ENCODE data around the gene SLIT3. TPM values are rescaled to one million over a fixed set of nuclear protein-coding genes. Genes with fewer than 3 reads are reported as not detected.

Gene SLIT3
- total RNA-seq, 1 experiment from 2014 or later = not detected

GRCh38 chr5:169288066-169288930, 12.6 kb downstream of the SLIT3 start:
- no peaks in the 10 kb centered on the region for H4K20me1 ChIP-seq (ENCODE audit: insufficient read depth)
- H3K9me3 ChIP-seq (ENCODE audit: insufficient read depth, low read depth) = no peaks in the 10 kb centered on the region; the same call in 1 of the 2 replicates
- H3K27me3 ChIP-seq (ENCODE audit: insufficient read depth, low read depth) = peaks cover 79% of the 10 kb centered on the region
- TF ChIP-seq CTCF (conservative IDR thresholded peaks at IDR 0.05) (no peak), EZH2 (IDR thresholded peaks at IDR 0.05; ENCODE audit: low read depth) (no peak)
- CTCF ChIA-PET = no interaction called here
- POLR2A ChIA-PET (ENCODE audit: unreplicated experiment) = no interaction called here
- intact Hi-C loops (cut with micrococcal nuclease; ENCODE audit: unreplicated experiment) = no loop called here
- no TSS peak for BruUV-seq (replicated peaks)
- no peaks in the 10 kb centered on the region for H3K9me2 ChIP-seq (ENCODE audit: insufficient read depth)
- H3K4me2 ChIP-seq = no peak overlapping the region
- H3K27ac ChIP-seq = no peak overlapping the region
- H3K79me2 ChIP-seq (ENCODE audit: low read depth) = no peaks in the 10 kb centered on the region
- H2AFZ ChIP-seq = no peak overlapping the region
- no peak for DNase-seq
- no peaks in the 10 kb centered on the region for H3F3A ChIP-seq (ENCODE audit: insufficient read depth, low read depth)
- H3K36me3 ChIP-seq (ENCODE audit: low read depth) = no peaks in the 10 kb centered on the region
- no peaks in the 10 kb centered on the region for H3K4me1 ChIP-seq (replicated peaks; ENCODE audit: insufficient read depth)
- no peak overlapping the region for H3K4me3 ChIP-seq

- CTCF ChIA-PET = no interaction called here
- TF ChIP-seq CTCF (conservative IDR thresholded peaks at IDR 0.05) (no peak), EZH2 (IDR thresholded peaks at IDR 0.05; ENCODE audit: low read depth) (no peak)
- H3K79me2 ChIP-seq (ENCODE audit: low read depth) = no peaks in the 10 kb centered on the region
Observed at GRCh38 chr5:169287529-169287928, 13.4 kb downstream of the SLIT3 start.

GRCh38 chr5:169286572-169287300, 14.2 kb downstream of the SLIT3 start:
- ChIA-PET POLR2A (ENCODE audit: unreplicated experiment) (no interaction called here), CTCF (no interaction called here)
- no peaks in the 10 kb centered on the region for H3K79me2 ChIP-seq (ENCODE audit: low read depth)

More at GRCh38 chr5:169287529-169287928, 13.4 kb downstream of the SLIT3 start:
- POLR2A ChIA-PET (ENCODE audit: unreplicated experiment) = no interaction called here
- DNase-seq = no peak
- Histone ChIP-seq H3K27me3 (ENCODE audit: insufficient read depth, low read depth) (peaks cover 79% of the 10 kb centered on the region), H3K9me3 (ENCODE audit: insufficient read depth, low read depth) (no peaks in the 10 kb centered on the region; the same call in 1 of the 2 replicates), H3K4me1 (replicated peaks; ENCODE audit: insufficient read depth) (no peaks in the 10 kb centered on the region), H4K20me1 (ENCODE audit: insufficient read depth) (no peaks in the 10 kb centered on the region), H3K27ac (no peak overlapping the region), H3F3A (ENCODE audit: insufficient read depth, low read depth) (no peaks in the 10 kb centered on the region), H3K4me2 (no peak overlapping the region), H3K4me3 (no peak overlapping the region), H2AFZ (no peak overlapping the region), H3K9me2 (ENCODE audit: insufficient read depth) (no peaks in the 10 kb centered on the region), H3K36me3 (ENCODE audit: low read depth) (no peaks in the 10 kb centered on the region)
- intact Hi-C loops (cut with micrococcal nuclease; ENCODE audit: unreplicated experiment) = no loop called here
- BruUV-seq (replicated peaks) = no TSS peak

More at GRCh38 chr5:169286572-169287300, 14.2 kb downstream of the SLIT3 start:
- no peak overlapping the region for H3K4me3 ChIP-seq
- no TSS peak for BruUV-seq (replicated peaks)
- no peak overlapping the region for H3K27ac ChIP-seq
- intact Hi-C loops (cut with micrococcal nuclease; ENCODE audit: unreplicated experiment) = no loop called here
- H4K20me1 ChIP-seq (ENCODE audit: insufficient read depth) = no peaks in the 10 kb centered on the region
- no peaks in the 10 kb centered on the region for H3K36me3 ChIP-seq (ENCODE audit: low read depth)
- H3K27me3 ChIP-seq (ENCODE audit: insufficient read depth, low read depth) = peaks cover 79% of the 10 kb centered on the region
- no peak overlapping the region for H3K4me2 ChIP-seq
- H3K4me1 ChIP-seq (replicated peaks; ENCODE audit: insufficient read depth) = no peaks in the 10 kb centered on the region
- no peaks in the 10 kb centered on the region; the same call in 1 of the 2 replicates for H3K9me3 ChIP-seq (ENCODE audit: insufficient read depth, low read depth)
- H3F3A ChIP-seq (ENCODE audit: insufficient read depth, low read depth) = no peaks in the 10 kb centered on the region
- no peak for DNase-seq
- no peaks in the 10 kb centered on the region for H3K9me2 ChIP-seq (ENCODE audit: insufficient read depth)
- no peak overlapping the region for H2AFZ ChIP-seq
- TF ChIP-seq CTCF (conservative IDR thresholded peaks at IDR 0.05) (no peak), EZH2 (IDR thresholded peaks at IDR 0.05; ENCODE audit: low read depth) (no peak)

Data from PC-9 (cell line).